ENCODE measurements around the gene MBNL2. TPM values are rescaled to one million over a fixed set of nuclear protein-coding genes. Genes with fewer than 3 reads are reported as not detected.

The MBNL2 gene
- total RNA-seq, 1 donor from 2014 or later: 12.4 TPM

- H3K9me3 Mint-ChIP-seq (ENCODE audit: unreplicated experiment): no peaks in the 10 kb centered on the region
- DNase-seq: no peak
- no peaks in the 10 kb centered on the region for H3K27me3 Mint-ChIP-seq (ENCODE audit: unreplicated experiment)
- no peak for TF ChIP-seq CTCF (IDR thresholded peaks at IDR 0.05; ENCODE audit: partially characterized antibody, unreplicated experiment)
- H3K27ac Mint-ChIP-seq (ENCODE audit: unreplicated experiment): no peak overlapping the region
- no peaks in the 10 kb centered on the region for H3K36me3 Mint-ChIP-seq (ENCODE audit: unreplicated experiment)
- H3K4me3 Mint-ChIP-seq (ENCODE audit: unreplicated experiment): no peak overlapping the region
- H3K4me1 Mint-ChIP-seq (ENCODE audit: low read depth, unreplicated experiment): peaks cover 8% of the 10 kb centered on the region
Measured at GRCh38 chr13:97335488-97336134, 113.5 kb downstream of the MBNL2 start.

- Mint-ChIP-seq H3K9me3 (ENCODE audit: unreplicated experiment) (no peaks in the 10 kb centered on the region), H3K4me1 (ENCODE audit: low read depth, unreplicated experiment) (peaks cover 9% of the 10 kb centered on the region), H3K4me3 (ENCODE audit: unreplicated experiment) (no peak overlapping the region), H3K36me3 (ENCODE audit: unreplicated experiment) (no peaks in the 10 kb centered on the region), H3K27me3 (ENCODE audit: unreplicated experiment) (no peaks in the 10 kb centered on the region), H3K27ac (ENCODE audit: unreplicated experiment) (no peak overlapping the region)
- no peak for TF ChIP-seq CTCF (IDR thresholded peaks at IDR 0.05; ENCODE audit: partially characterized antibody, unreplicated experiment)
- no peak for DNase-seq
Measured at GRCh38 chr13:97337985-97338499, 115.9 kb downstream of the MBNL2 start.

- Mint-ChIP-seq H3K9me3 (ENCODE audit: unreplicated experiment) (no peaks in the 10 kb centered on the region), H3K27ac (ENCODE audit: unreplicated experiment) (no peak overlapping the region), H3K4me3 (ENCODE audit: unreplicated experiment) (no peak overlapping the region), H3K27me3 (ENCODE audit: unreplicated experiment) (no peaks in the 10 kb centered on the region), H3K36me3 (ENCODE audit: unreplicated experiment) (no peaks in the 10 kb centered on the region), H3K4me1 (ENCODE audit: low read depth, unreplicated experiment) (peaks cover 9% of the 10 kb centered on the region)
- no peak for TF ChIP-seq CTCF (IDR thresholded peaks at IDR 0.05; ENCODE audit: partially characterized antibody, unreplicated experiment)
- no peak for DNase-seq
Measured at GRCh38 chr13:97338571-97338970, 116.4 kb downstream of the MBNL2 start.

GRCh38 chr13:97339019-97339987, 117.2 kb downstream of the MBNL2 start:
- no peak for DNase-seq
- Mint-ChIP-seq H3K27me3 (ENCODE audit: unreplicated experiment) (no peaks in the 10 kb centered on the region), H3K4me3 (ENCODE audit: unreplicated experiment) (no peak overlapping the region), H3K9me3 (ENCODE audit: unreplicated experiment) (no peaks in the 10 kb centered on the region), H3K4me1 (ENCODE audit: low read depth, unreplicated experiment) (peaks cover 9% of the 10 kb centered on the region), H3K27ac (ENCODE audit: unreplicated experiment) (no peak overlapping the region), H3K36me3 (ENCODE audit: unreplicated experiment) (no peaks in the 10 kb centered on the region)
- TF ChIP-seq CTCF (IDR thresholded peaks at IDR 0.05; ENCODE audit: partially characterized antibody, unreplicated experiment): no peak
